ENCODE data around the gene PLD1. TPM values are rescaled to one million over a fixed set of nuclear protein-coding genes. Genes with fewer than 3 reads are reported as not detected.

Gene PLD1
- total and polyA plus RNA-seq, 10 of the 15 experiments (the other 5 are each of a cell fraction or from before 2014, with no cell fraction given), result 2.9 to 108 (median 3.6) TPM

DNA sequence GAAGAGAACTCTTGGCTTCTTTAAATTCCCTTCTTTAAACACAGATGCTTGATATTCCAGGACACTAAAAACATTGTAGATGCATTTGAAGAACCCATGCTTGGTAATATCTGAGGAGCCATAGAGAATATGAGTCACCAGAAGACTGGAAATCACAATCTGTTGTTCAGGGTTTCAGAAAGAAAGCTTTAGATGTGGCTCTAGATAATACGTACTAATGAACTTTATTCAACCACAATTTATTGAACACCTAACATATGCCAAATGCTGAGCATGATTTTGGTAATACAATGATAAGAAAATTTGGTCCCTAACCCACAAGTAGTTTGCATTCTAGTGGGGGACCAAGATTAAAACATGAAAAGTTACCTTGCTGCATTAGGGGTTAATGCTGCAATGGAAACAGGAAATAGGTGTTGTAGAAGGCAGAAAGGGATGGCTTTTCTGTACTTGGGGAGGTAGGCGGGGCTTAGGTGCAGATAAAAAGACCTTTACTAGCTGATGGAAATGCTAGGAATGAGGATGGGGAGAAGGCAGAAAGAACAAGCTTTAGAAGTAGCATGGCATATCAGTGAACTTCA, 11.6 kb upstream of the PLD1 start:
- Histone ChIP-seq H2AFZ (ENCODE audit: control insufficient read depth, low read depth, low read length) (no peak overlapping the region), H3K36me3 (ENCODE audit: control insufficient read depth in 2 of 2, insufficient read depth in 2 of 2, low read length in 1 of 2) (no peaks in the 10 kb centered on the region), H3K27ac (ENCODE audit: control insufficient read depth, insufficient read depth) (no peak overlapping the region), H3K27me3 (replicated peaks in 1 of 2; ENCODE audit: control insufficient read depth in 2 of 2, insufficient read depth in 2 of 2, low read length in 1 of 2) (no peaks in the 10 kb centered on the region; a peak in 1 of 4 replicates), H3K9ac (ENCODE audit: control insufficient read depth, insufficient read depth, low read length) (no peak overlapping the region), H3K4me1 (ENCODE audit: control insufficient read depth, insufficient read depth, low read length) (no peaks in the 10 kb centered on the region), H3K4me3 (no peak overlapping the region), H3K79me2 (ENCODE audit: control insufficient read depth, insufficient read depth, low read length) (no peaks in the 10 kb centered on the region), H4K20me1 (ENCODE audit: control insufficient read depth, insufficient read depth) (no peaks in the 10 kb centered on the region), H3K4me2 (ENCODE audit: control insufficient read depth, insufficient read depth) (no peak overlapping the region), H3K9me3 (replicated peaks; ENCODE audit: control insufficient read depth, insufficient read depth, low read length) (no peaks in the 10 kb centered on the region)
- no TSS peak for BruUV-seq (replicated peaks)
- WGBS (ENCODE audit: insufficient coverage, insufficient replicate concordance, low lambda C conversion rate, missing lambda C conversion rate), result 24% methylated on average over 2 of the region's 2 CpGs
- intact Hi-C loops (cut with micrococcal nuclease; ENCODE audit: unreplicated experiment), result no loop called here
- DNase-seq (ENCODE audit: low read depth, low spot score) (no peak), ATAC-seq (peak; percentile 18), FAIRE-seq (no peak)
- TF ChIP-seq, protein P1, sequence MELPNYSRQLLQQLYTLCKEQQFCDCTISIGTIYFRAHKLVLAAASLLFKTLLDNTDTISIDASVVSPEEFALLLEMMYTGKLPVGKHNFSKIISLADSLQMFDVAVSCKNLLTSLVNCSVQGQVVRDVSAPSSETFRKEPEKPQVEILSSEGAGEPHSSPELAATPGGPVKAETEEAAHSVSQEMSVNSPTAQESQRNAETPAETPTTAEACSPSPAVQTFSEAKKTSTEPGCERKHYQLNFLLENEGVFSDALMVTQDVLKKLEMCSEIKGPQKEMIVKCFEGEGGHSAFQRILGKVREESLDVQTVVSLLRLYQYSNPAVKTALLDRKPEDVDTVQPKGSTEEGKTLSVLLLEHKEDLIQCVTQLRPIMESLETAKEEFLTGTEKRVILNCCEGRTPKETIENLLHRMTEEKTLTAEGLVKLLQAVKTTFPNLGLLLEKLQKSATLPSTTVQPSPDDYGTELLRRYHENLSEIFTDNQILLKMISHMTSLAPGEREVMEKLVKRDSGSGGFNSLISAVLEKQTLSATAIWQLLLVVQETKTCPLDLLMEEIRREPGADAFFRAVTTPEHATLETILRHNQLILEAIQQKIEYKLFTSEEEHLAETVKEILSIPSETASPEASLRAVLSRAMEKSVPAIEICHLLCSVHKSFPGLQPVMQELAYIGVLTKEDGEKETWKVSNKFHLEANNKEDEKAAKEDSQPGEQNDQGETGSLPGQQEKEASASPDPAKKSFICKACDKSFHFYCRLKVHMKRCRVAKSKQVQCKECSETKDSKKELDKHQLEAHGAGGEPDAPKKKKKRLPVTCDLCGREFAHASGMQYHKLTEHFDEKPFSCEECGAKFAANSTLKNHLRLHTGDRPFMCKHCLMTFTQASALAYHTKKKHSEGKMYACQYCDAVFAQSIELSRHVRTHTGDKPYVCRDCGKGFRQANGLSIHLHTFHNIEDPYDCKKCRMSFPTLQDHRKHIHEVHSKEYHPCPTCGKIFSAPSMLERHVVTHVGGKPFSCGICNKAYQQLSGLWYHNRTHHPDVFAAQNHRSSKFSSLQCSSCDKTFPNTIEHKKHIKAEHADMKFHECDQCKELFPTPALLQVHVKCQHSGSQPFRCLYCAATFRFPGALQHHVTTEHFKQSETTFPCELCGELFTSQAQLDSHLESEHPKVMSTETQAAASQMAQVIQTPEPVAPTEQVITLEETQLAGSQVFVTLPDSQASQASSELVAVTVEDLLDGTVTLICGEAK (IDR thresholded peaks at IDR 0.05; ENCODE audit: borderline replicate concordance), result peak; percentile 35; the same call in 1 of the 2 replicates
- TF ChIP-seq EZH2 (IDR thresholded peaks at IDR 0.05; ENCODE audit: borderline replicate concordance, control insufficient read depth, low read depth, low read length), result no peak
- ChIA-PET RAD21 (ENCODE audit: unreplicated experiment) (interaction anchor here (0.9 to 2.7 kb wide), 12 partner anchors 8 to 64 kb away, joined by 3 to 20 read pairs (median 6); partner anchors contain the start of gene PLD1), SMC1A (ENCODE audit: uncharacterized antibody, unreplicated experiment) (interaction anchor here (0.8 to 4.4 kb wide), 16 partner anchors 8 to 701 kb away, joined by 3 to 35 read pairs (median 6); no protein-coding TSS in a partner anchor), CTCF (interaction anchor here (0.8 to 2.7 kb wide), 13 partner anchors 8 to 238 kb away, joined by 3 to 15 read pairs (median 6); partner anchors contain the start of gene PLD1), POLR2A (interaction anchor here (1.2 to 2.2 kb wide), 6 partner anchors 8 to 25 kb away, joined by 4 to 14 read pairs (median 6); partner anchors contain the start of gene PLD1)
- in situ Hi-C loops (cut with MboI), result no loop called here

Data from GM12878 (cell line).